ENCODE measurements around the gene MPZL1.

MPZL1 gene

DNA sequence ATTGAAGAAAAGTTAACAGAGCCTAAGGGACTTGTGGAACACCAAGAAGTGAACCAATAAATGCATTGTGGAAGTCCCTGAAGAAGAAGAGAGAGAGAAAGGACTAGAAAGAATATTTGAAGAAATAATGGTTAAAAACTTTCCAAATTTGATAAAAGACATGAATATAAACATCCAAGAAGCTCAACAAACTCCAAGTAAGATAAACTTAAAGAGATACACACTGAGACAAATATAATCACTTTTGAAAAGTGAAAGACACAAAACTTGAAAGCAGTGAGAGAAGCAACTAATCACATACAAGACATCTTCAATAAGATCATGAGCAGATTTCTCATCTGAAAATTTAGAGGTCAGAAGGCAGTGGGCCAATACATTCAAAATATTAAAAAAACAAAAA, 91.2 kb downstream of the MPZL1 start:
- TF ChIP-seq, protein P1, sequence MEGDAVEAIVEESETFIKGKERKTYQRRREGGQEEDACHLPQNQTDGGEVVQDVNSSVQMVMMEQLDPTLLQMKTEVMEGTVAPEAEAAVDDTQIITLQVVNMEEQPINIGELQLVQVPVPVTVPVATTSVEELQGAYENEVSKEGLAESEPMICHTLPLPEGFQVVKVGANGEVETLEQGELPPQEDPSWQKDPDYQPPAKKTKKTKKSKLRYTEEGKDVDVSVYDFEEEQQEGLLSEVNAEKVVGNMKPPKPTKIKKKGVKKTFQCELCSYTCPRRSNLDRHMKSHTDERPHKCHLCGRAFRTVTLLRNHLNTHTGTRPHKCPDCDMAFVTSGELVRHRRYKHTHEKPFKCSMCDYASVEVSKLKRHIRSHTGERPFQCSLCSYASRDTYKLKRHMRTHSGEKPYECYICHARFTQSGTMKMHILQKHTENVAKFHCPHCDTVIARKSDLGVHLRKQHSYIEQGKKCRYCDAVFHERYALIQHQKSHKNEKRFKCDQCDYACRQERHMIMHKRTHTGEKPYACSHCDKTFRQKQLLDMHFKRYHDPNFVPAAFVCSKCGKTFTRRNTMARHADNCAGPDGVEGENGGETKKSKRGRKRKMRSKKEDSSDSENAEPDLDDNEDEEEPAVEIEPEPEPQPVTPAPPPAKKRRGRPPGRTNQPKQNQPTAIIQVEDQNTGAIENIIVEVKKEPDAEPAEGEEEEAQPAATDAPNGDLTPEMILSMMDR (IDR thresholded peaks at IDR 0.05): no peak
- no peak overlapping the region for H3K27ac Mint-ChIP-seq
- peaks cover 6% of the 10 kb centered on the region for H3K27me3 Mint-ChIP-seq (ENCODE audit: low read depth, poor library complexity)
- DNase-seq: no peak
- no peaks in the 10 kb centered on the region for H3K4me1 Mint-ChIP-seq
- no peak overlapping the region for H3K4me3 Mint-ChIP-seq
- peaks cover 60% of the 10 kb centered on the region for H3K9me3 Mint-ChIP-seq
- peaks cover 50% of the 10 kb centered on the region for H3K36me3 Mint-ChIP-seq (ENCODE audit: low read depth)

- TF ChIP-seq, protein P1 (IDR thresholded peaks at IDR 0.05): no peak
- Mint-ChIP-seq H3K4me3 (no peak overlapping the region), H3K36me3 (ENCODE audit: low read depth) (peaks cover 44% of the 10 kb centered on the region), H3K27ac (no peak overlapping the region), H3K27me3 (ENCODE audit: low read depth, poor library complexity) (peaks cover 2% of the 10 kb centered on the region), H3K9me3 (peaks cover 61% of the 10 kb centered on the region), H3K4me1 (peaks cover 7% of the 10 kb centered on the region)
- DNase-seq: no peak
These were observed 93.9 kb downstream of the MPZL1 start for GRCh38 chr1:167815650-167816049.

- Mint-ChIP-seq H3K27ac (peak overlapping the region; percentile 64), H3K4me3 (peak overlapping the region; percentile 76), H3K9me3 (peaks cover 20% of the 10 kb centered on the region), H3K36me3 (ENCODE audit: low read depth) (peaks cover 15% of the 10 kb centered on the region), H3K4me1 (peaks cover 7% of the 10 kb centered on the region), H3K27me3 (ENCODE audit: low read depth, poor library complexity) (peaks cover 14% of the 10 kb centered on the region)
- TF ChIP-seq, protein P1 (IDR thresholded peaks at IDR 0.05): no peak
- DNase-seq: peak; percentile 72
These were observed 98.3 kb downstream of the MPZL1 start for GRCh38 chr1:167819849-167820683.

- H3K4me3 Mint-ChIP-seq: no peak overlapping the region
- H3K27me3 Mint-ChIP-seq (ENCODE audit: low read depth, poor library complexity): peaks cover 17% of the 10 kb centered on the region
- TF ChIP-seq, protein P1 (IDR thresholded peaks at IDR 0.05): no peak
- H3K4me1 Mint-ChIP-seq: peaks cover 7% of the 10 kb centered on the region
- peaks cover 13% of the 10 kb centered on the region for H3K9me3 Mint-ChIP-seq
- DNase-seq: no peak
- no peak overlapping the region for H3K27ac Mint-ChIP-seq
- peaks cover 7% of the 10 kb centered on the region for H3K36me3 Mint-ChIP-seq (ENCODE audit: low read depth)
These were observed 99.0 kb downstream of the MPZL1 start for GRCh38 chr1:167820684-167821355.

GRCh38 chr1:167821356-167821685, 99.5 kb downstream of the MPZL1 start:
- Mint-ChIP-seq H3K9me3 (peaks cover 8% of the 10 kb centered on the region), H3K36me3 (ENCODE audit: low read depth) (peaks cover 5% of the 10 kb centered on the region), H3K27me3 (ENCODE audit: low read depth, poor library complexity) (peaks cover 17% of the 10 kb centered on the region), H3K4me3 (no peak overlapping the region), H3K4me1 (peaks cover 7% of the 10 kb centered on the region), H3K27ac (no peak overlapping the region)
- TF ChIP-seq, protein P1 (IDR thresholded peaks at IDR 0.05): no peak
- no peak for DNase-seq
